SH-SY5Y (cell line): Measurements from ENCODE around the gene CLDN6.

Experiments
- GATA2 ChIP-seq: IDR thresholded peaks from 2 replicates; pipeline ENCODE4 v1.6.1; 2011; ENCODE audit warnings: mild to moderate bottlenecking, low read depth, low read length
- GATA3 ChIP-seq: IDR thresholded peaks from 2 replicates; pipeline ENCODE4 v1.6.1; 2011; ENCODE audit warnings: low read depth, mild to moderate bottlenecking, low read length, moderate library complexity

- no peak for TF ChIP-seq GATA2
- TF ChIP-seq GATA3 = no peak
These were observed 45.8 kb downstream of the CLDN6 start for GRCh38 chr16:2971985-2972784.
